ENCODE results near the gene AOPEP. TPM values are rescaled to one million over a fixed set of nuclear protein-coding genes. Genes with fewer than 3 reads are reported as not detected.
"Not testable (repeated sequence)": the region's sequence is repeated elsewhere in the genome, so short reads cannot be mapped to it uniquely, and the experiment has no call there.

Gene AOPEP
- total and polyA plus RNA-seq, 8 donors: 73.9 to 407 (median 101) TPM

- Histone ChIP-seq H3K9me3 (no peaks in the 10 kb centered on the region), H3K4me1 (peaks cover 0 to 54% (median 16%) of the 10 kb centered on the region in 4 donors), H3K36me3 (no peaks in the 10 kb centered on the region), H3K4me3 (no peak overlapping the region), H3K27ac (peak overlapping the region in 3 of 5 donors; percentile 1 to 36 (median 21)), H3K27me3 (no peaks in the 10 kb centered on the region)
- TF ChIP-seq EP300 (IDR thresholded peaks at IDR 0.05): no peak
- TF ChIP-seq CTCF (IDR thresholded peaks at IDR 0.05): no peak
- TF ChIP-seq POLR2A (IDR thresholded peaks at IDR 0.05): no peak
- no peak for TF ChIP-seq POLR2AphosphoS5 (IDR thresholded peaks at IDR 0.05)
- DNase-seq: no peak
- 46 to 59% (median 51%) methylated on average over 3 of the region's 3 CpGs for WGBS, 5 donors
- intact Hi-C loops (cut with DNase I; ENCODE audit: low total_unique reads): no loop called here
These were observed 147.8 kb downstream of the AOPEP start for GRCh38 chr9:94874316-94874715.

- Histone ChIP-seq H3K27me3 (no peaks in the 10 kb centered on the region), H3K27ac (no peak overlapping the region), H3K36me3 (no peaks in the 10 kb centered on the region), H3K9me3 (no peaks in the 10 kb centered on the region), H3K4me1 (peaks cover 0 to 45% (median 16%) of the 10 kb centered on the region in 4 donors), H3K4me3 (no peak overlapping the region)
- DNase-seq: no peak
- intact Hi-C loops (cut with DNase I; ENCODE audit: low total_unique reads): no loop called here
- no peak for TF ChIP-seq CTCF (IDR thresholded peaks at IDR 0.05)
- 78 to 89% (median 85%) methylated on average over 5 of the region's 5 CpGs for WGBS, 5 donors
These were observed 149.0 kb downstream of the AOPEP start for GRCh38 chr9:94875300-94876020.

GRCh38 chr9:94878804-94879203 is 152.3 kb downstream of the AOPEP start:
- DNase-seq; H3K36me3 ChIP-seq; H3K27me3 ChIP-seq; intact Hi-C loops (cut with DNase I; ENCODE audit: low total_unique reads); H3K4me3 ChIP-seq; H3K9me3 ChIP-seq; H3K27ac ChIP-seq: not testable (repeated sequence)
- peaks cover 10 to 44% (median 30%) of the 10 kb centered on the region in 4 donors for H3K4me1 ChIP-seq
- WGBS, 5 donors: 75 to 85% (median 80%) methylated on average over 3 of the region's 3 CpGs

- no peak overlapping the region for H3K4me3 ChIP-seq
- H3K36me3 ChIP-seq: no peaks in the 10 kb centered on the region
- no peaks in the 10 kb centered on the region for H3K9me3 ChIP-seq
- no peak overlapping the region for H3K27ac ChIP-seq
- intact Hi-C loops (cut with DNase I; ENCODE audit: low total_unique reads): no loop called here
- peaks cover 10 to 41% (median 28%) of the 10 kb centered on the region in 4 donors for H3K4me1 ChIP-seq
- no peak for DNase-seq
- H3K27me3 ChIP-seq: no peaks in the 10 kb centered on the region
- no peak for TF ChIP-seq CTCF (IDR thresholded peaks at IDR 0.05)
- no peak for TF ChIP-seq EP300 (IDR thresholded peaks at IDR 0.05)
- TF ChIP-seq POLR2AphosphoS5 (IDR thresholded peaks at IDR 0.05): no peak
- no peak for TF ChIP-seq POLR2A (IDR thresholded peaks at IDR 0.05)
These were observed 152.7 kb downstream of the AOPEP start for GRCh38 chr9:94879230-94879629.

- TF ChIP-seq POLR2AphosphoS5 (IDR thresholded peaks at IDR 0.05) (no peak), POLR2A (IDR thresholded peaks at IDR 0.05) (no peak), EP300 (IDR thresholded peaks at IDR 0.05) (no peak), CTCF (IDR thresholded peaks at IDR 0.05) (no peak)
- intact Hi-C loops (cut with DNase I; ENCODE audit: low total_unique reads): no loop called here
- Histone ChIP-seq H3K4me1 (peaks cover 14 to 42% (median 29%) of the 10 kb centered on the region in 4 donors), H3K27ac (peak overlapping the region in 2 of 5 donors; percentile 30 to 39), H3K27me3 (no peaks in the 10 kb centered on the region), H3K4me3 (no peak overlapping the region), H3K36me3 (no peaks in the 10 kb centered on the region), H3K9me3 (no peaks in the 10 kb centered on the region)
- DNase-seq: no peak
- WGBS, 5 donors: 77 to 92% (median 91%) methylated on average over 1 of the region's 1 CpG
These were observed 154.5 kb downstream of the AOPEP start for GRCh38 chr9:94881023-94881422.
